ENCODE results near the gene NOXRED1. TPM values are rescaled to one million over a fixed set of nuclear protein-coding genes. Genes with fewer than 3 reads are reported as not detected.

NOXRED1 gene
- total RNA-seq, 1 experiment from 2014 or later = 2.0 TPM

DNA sequence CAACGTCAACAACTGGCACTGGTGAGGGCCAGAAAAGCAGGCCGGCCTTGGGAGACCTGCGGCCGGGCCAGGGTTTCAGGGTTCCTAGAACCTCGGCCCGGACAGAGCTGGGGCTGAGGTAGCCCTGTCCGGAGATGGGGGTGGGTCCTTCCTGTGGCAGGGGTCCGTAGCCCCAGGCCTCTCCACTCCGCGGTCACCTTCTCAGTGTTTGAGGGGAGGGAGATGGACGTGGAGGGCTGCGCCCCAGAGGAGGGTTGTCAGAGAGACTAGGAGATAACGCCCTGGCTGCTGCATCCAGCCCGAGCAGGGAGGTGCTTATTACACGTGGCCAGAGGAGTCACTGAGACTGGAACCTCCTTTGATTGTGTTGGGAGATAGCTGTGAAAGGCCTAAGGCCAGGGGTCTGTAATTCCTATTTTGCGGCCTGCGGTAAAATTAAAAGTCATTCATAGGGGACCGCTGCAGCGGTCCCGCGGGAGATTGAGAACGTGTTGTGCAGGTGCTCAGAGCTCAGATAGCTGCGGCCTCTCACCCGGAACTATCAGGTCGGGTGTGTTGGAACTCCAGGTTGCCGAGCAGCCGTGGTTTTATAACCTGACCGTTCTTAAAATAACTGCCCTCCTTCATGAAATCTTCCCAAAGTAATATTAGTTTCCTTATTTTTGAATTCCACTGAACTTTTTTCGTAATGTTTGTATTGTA is 35.1 kb upstream of the NOXRED1 start:
- Histone ChIP-seq H3K4me1 (replicated peaks; ENCODE audit: insufficient read depth) (peaks cover 20% of the 10 kb centered on the region), H3K27ac (peak overlapping the region; percentile 80), H3K79me2 (ENCODE audit: low read depth) (peaks cover 76% of the 10 kb centered on the region), H3F3A (ENCODE audit: insufficient read depth, low read depth) (peaks cover 38% of the 10 kb centered on the region; the same call in 1 of the 2 replicates), H3K9me3 (ENCODE audit: insufficient read depth, low read depth) (no peaks in the 10 kb centered on the region), H4K20me1 (ENCODE audit: insufficient read depth) (peaks cover 41% of the 10 kb centered on the region), H3K36me3 (ENCODE audit: low read depth) (peaks cover 39% of the 10 kb centered on the region), H3K9me2 (ENCODE audit: insufficient read depth) (no peaks in the 10 kb centered on the region), H3K27me3 (ENCODE audit: insufficient read depth, low read depth) (no peaks in the 10 kb centered on the region), H2AFZ (peak overlapping the region; percentile 89), H3K4me2 (peak overlapping the region; percentile 97), H3K4me3 (peak overlapping the region; percentile 73)
- peak; percentile 53 to 56 for DNase-seq
- no TSS peak for BruUV-seq (replicated peaks)
- ChIA-PET POLR2A (ENCODE audit: unreplicated experiment) (interaction anchor here (0.6 to 0.9 kb wide), 3 partner anchors 13 to 359 kb away, joined by 5 to 8 read pairs (median 7); no protein-coding TSS in a partner anchor), CTCF (interaction anchor here (0.6 to 2.1 kb wide), 5 partner anchors 93 to 585 kb away, joined by 3 to 8 read pairs (median 4); no protein-coding TSS in a partner anchor)
- TF ChIP-seq, protein P1, sequence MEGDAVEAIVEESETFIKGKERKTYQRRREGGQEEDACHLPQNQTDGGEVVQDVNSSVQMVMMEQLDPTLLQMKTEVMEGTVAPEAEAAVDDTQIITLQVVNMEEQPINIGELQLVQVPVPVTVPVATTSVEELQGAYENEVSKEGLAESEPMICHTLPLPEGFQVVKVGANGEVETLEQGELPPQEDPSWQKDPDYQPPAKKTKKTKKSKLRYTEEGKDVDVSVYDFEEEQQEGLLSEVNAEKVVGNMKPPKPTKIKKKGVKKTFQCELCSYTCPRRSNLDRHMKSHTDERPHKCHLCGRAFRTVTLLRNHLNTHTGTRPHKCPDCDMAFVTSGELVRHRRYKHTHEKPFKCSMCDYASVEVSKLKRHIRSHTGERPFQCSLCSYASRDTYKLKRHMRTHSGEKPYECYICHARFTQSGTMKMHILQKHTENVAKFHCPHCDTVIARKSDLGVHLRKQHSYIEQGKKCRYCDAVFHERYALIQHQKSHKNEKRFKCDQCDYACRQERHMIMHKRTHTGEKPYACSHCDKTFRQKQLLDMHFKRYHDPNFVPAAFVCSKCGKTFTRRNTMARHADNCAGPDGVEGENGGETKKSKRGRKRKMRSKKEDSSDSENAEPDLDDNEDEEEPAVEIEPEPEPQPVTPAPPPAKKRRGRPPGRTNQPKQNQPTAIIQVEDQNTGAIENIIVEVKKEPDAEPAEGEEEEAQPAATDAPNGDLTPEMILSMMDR (conservative IDR thresholded peaks at IDR 0.05) = no peak
- intact Hi-C loops (cut with micrococcal nuclease; ENCODE audit: unreplicated experiment) = loop anchor here (1.0 to 5.0 kb wide), 6 partner anchors 94 to 581 kb away; partner anchors contain the start of gene SPTLC2

DNA sequence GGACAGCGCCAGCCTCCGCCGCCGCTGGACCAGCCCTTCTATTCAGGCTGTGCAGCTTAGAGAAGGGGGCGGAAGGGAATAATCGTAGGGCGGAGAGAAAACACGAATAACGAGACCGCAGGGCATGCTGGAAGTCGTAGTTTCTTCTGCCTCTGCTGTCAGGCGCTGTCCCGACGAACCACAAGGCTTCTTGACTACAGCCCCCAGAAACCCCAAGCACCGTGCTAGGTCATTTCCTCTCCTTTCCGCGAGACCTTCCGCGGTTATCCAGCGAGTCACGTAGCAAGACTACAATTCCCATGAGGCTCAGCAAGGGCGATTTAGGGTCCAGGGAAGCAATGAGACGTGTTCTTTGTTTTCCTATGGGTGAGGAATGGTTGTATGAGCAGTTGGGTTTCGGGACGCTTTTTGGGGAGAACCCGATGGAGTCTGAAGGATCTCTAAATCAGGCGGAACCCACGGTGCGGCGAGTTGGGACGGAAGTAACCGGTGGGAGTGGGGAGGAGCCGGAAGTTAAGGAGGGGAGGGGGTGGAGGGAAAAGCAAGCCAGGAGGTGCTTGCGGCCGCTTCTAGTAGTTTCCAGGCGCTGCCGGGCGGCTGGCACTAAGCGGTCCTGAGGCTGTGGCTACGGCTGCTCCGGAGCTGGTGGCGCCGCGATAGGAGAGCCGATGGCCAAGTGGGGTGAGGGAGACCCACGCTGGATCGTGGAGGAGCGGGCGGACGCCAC is 34.4 kb upstream of the NOXRED1 start, which contains the start of the genes AHSA1 and VIPAS39:
TSS of gene AHSA1 (plus strand) at position 572 of the 727 bp plus-strand sequence. CDS start at position 669, 97 bp downstream.
TSS of gene VIPAS39 (minus strand) at position 80 of the 727 bp plus-strand sequence. CDS start 3,499 bp downstream, outside the sequence.
- BruUV-seq (replicated peaks) = no TSS peak
- peaks cover 75% of the 10 kb centered on the region for H3K79me2 ChIP-seq (ENCODE audit: low read depth)
- no peaks in the 10 kb centered on the region for H3K9me2 ChIP-seq (ENCODE audit: insufficient read depth)
- H3K36me3 ChIP-seq (ENCODE audit: low read depth) = peaks cover 39% of the 10 kb centered on the region
- peak within 1 kb of the TSS; percentile 80 for H3K27ac ChIP-seq
- H3K4me2 ChIP-seq = peak within 1 kb of the TSS; percentile 97
- no peaks in the 10 kb centered on the region for H3K9me3 ChIP-seq (ENCODE audit: insufficient read depth, low read depth)
- no peak for TF ChIP-seq EZH2 (IDR thresholded peaks at IDR 0.05; ENCODE audit: low read depth)
- TF ChIP-seq, protein P1 (conservative IDR thresholded peaks at IDR 0.05) = no peak
- H3K4me1 ChIP-seq (replicated peaks; ENCODE audit: insufficient read depth) = peaks cover 20% of the 10 kb centered on the region
- H3K4me3 ChIP-seq = peak within 1 kb of the TSS; percentile 73
- peaks cover 31% of the 10 kb centered on the region; the same call in 1 of the 2 replicates for H3F3A ChIP-seq (ENCODE audit: insufficient read depth, low read depth)
- CTCF ChIA-PET = interaction anchor here (0.6 to 1.1 kb wide), 6 partner anchors 50 to 584 kb away, joined by 3 to 6 read pairs (median 3); no protein-coding TSS in a partner anchor
- peaks cover 40% of the 10 kb centered on the region for H4K20me1 ChIP-seq (ENCODE audit: insufficient read depth)
- DNase-seq = peak; percentile 99 to 100
- intact Hi-C loops (cut with micrococcal nuclease; ENCODE audit: unreplicated experiment) = loop anchor here (1.0 to 5.0 kb wide), 12 partner anchors 80 to 645 kb away; partner anchors contain the start of genes ADCK1, ALKBH1, ANGEL1 and POMT2
- no peaks in the 10 kb centered on the region for H3K27me3 ChIP-seq (ENCODE audit: insufficient read depth, low read depth)
- POLR2A ChIA-PET (ENCODE audit: unreplicated experiment) = interaction anchor here (0.6 to 0.7 kb wide), 6 partner anchors 11 to 534 kb away, joined by 3 to 10 read pairs (median 6); no protein-coding TSS in a partner anchor
- peak within 1 kb of the TSS; percentile 89 for H2AFZ ChIP-seq

DNA sequence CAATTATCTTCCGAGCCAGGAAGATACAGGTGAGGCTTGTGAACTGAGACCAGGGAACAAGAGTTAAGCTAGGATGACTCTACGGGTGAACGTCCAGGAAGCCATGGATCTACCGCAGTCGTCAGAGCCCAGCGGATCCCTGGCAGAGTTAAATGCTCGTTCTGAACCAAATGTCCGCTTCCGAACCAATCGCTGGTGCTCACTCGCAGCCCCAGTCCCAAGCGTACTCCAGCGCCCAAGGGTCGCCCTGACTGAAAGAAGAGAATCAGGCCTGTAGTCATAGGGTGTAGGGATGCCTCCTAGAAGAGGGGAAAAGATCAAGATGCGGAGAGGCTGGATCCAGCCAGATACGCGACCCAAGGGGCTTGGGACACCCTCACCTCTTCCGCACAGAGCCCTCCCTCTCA is 33.8 kb upstream of the NOXRED1 start:
- Histone ChIP-seq H3K27me3 (ENCODE audit: insufficient read depth, low read depth) (no peaks in the 10 kb centered on the region), H3K9me3 (ENCODE audit: insufficient read depth, low read depth) (no peaks in the 10 kb centered on the region), H3K4me3 (peak overlapping the region; percentile 73), H3K9me2 (ENCODE audit: insufficient read depth) (no peaks in the 10 kb centered on the region), H3F3A (ENCODE audit: insufficient read depth, low read depth) (peaks cover 26% of the 10 kb centered on the region; the same call in 1 of the 2 replicates), H2AFZ (peak overlapping the region; percentile 89), H4K20me1 (ENCODE audit: insufficient read depth) (peaks cover 34% of the 10 kb centered on the region), H3K4me1 (replicated peaks; ENCODE audit: insufficient read depth) (peaks cover 20% of the 10 kb centered on the region), H3K27ac (peak overlapping the region; percentile 3; the same call in 1 of the 2 replicates), H3K79me2 (ENCODE audit: low read depth) (peaks cover 69% of the 10 kb centered on the region), H3K4me2 (peak overlapping the region; percentile 97), H3K36me3 (ENCODE audit: low read depth) (peaks cover 35% of the 10 kb centered on the region)
- DNase-seq = no peak
- ChIA-PET POLR2A (ENCODE audit: unreplicated experiment) (interaction anchor here (0.6 to 0.7 kb wide), 9 partner anchors 11 to 534 kb away, joined by 3 to 10 read pairs (median 4); no protein-coding TSS in a partner anchor), CTCF (interaction anchor here (0.6 kb wide), 3 partner anchors 50 to 183 kb away, joined by 3 to 6 read pairs (median 3); no protein-coding TSS in a partner anchor)
- TF ChIP-seq, protein P1 (conservative IDR thresholded peaks at IDR 0.05) = no peak
- no peak for TF ChIP-seq EZH2 (IDR thresholded peaks at IDR 0.05; ENCODE audit: low read depth)
- intact Hi-C loops (cut with micrococcal nuclease; ENCODE audit: unreplicated experiment) = loop anchor here (1.0 to 5.0 kb wide), 10 partner anchors 80 to 645 kb away; partner anchors contain the start of genes ADCK1, ALKBH1, ANGEL1 and POMT2
- TSS peak; percentile 73 for BruUV-seq (replicated peaks)

All from PC-9 (cell line).